Epithelial cell of proximal tubule (primary cell): Measurements from ENCODE around the gene DPP10. TPM values are rescaled to one million over a fixed set of nuclear protein-coding genes. Genes with fewer than 3 reads are reported as not detected.

Source experiments
- DNase-seq: peaks from one replicate; pipeline ENCODE4 v3.0.0-alpha.2; 2011; ENCODE audit warnings: low read depth
- H3K4me3 ChIP-seq: 2 replicates; pipeline ENCODE4 v1.5.1; 2011; ENCODE audit warnings: low read depth, mild to moderate bottlenecking, low read length
- CTCF ChIP-seq: conservative IDR thresholded peaks from 2 replicates; pipeline ENCODE4 v1.5.1; 2012; ENCODE audit warnings: low read depth, mild to moderate bottlenecking, low read length
- total RNA-seq: library from RNA; depleted of rRNA; stranded (reverse); fragments of >200 nt; gene quantifications from 2 replicates; pipeline ENCODE4 v1.2.3, GENCODE V29; 2015

The DPP10 gene
- total RNA-seq, 1 donor from 2014 or later = 0.06 TPM

GRCh38 chr2:115171751-115172150, 729.3 kb downstream of the DPP10 start:
- TF ChIP-seq CTCF = no peak
- no peak for DNase-seq
- no peak overlapping the region for H3K4me3 ChIP-seq

GRCh38 chr2:115174651-115175050, 732.2 kb downstream of the DPP10 start:
- no peak for TF ChIP-seq CTCF
- no peak overlapping the region for H3K4me3 ChIP-seq
- DNase-seq = no peak

- H3K4me3 ChIP-seq = no peak overlapping the region
- DNase-seq = no peak
- TF ChIP-seq CTCF = no peak
Observed at GRCh38 chr2:115183144-115183543, 740.7 kb downstream of the DPP10 start.

- DNase-seq = no peak
- no peak overlapping the region for H3K4me3 ChIP-seq
- TF ChIP-seq CTCF = no peak
Observed at GRCh38 chr2:115190459-115190858, 748.0 kb downstream of the DPP10 start.

GRCh38 chr2:115194623-115195022, 752.2 kb downstream of the DPP10 start:
- TF ChIP-seq CTCF = no peak
- H3K4me3 ChIP-seq = no peak overlapping the region
- no peak for DNase-seq

GRCh38 chr2:115196587-115196986, 754.1 kb downstream of the DPP10 start:
- DNase-seq = no peak
- H3K4me3 ChIP-seq = no peak overlapping the region
- no peak for TF ChIP-seq CTCF

- DNase-seq = no peak
- H3K4me3 ChIP-seq = no peak overlapping the region
- no peak for TF ChIP-seq CTCF
Observed at GRCh38 chr2:115199966-115200365, 757.5 kb downstream of the DPP10 start.
